ENCODE results near the gene HCRTR1.

- TF ChIP-seq CTCF (IDR thresholded peaks at IDR 0.05) (no peak), POLR2A (IDR thresholded peaks at IDR 0.05) (no peak)
These were observed 33.3 kb upstream of the HCRTR1 start for GRCh38 chr1:31583995-31584868.
